Activated CD8-positive, alpha-beta T cell treated with anti-CD3 and anti-CD28 coated beads, Interleukin-2, amount 10 ng/mL, durations not matched to agents 7 days and 5 days (primary cell): ENCODE results near the gene MICU1. TPM values are rescaled to one million over a fixed set of nuclear protein-coding genes. Genes with fewer than 3 reads are reported as not detected.
A peak's percentile ranks its signal among the peaks of the same experiment; 100 is the strongest.
"Not testable (repeated sequence)": the region's sequence is repeated elsewhere in the genome, so short reads cannot be mapped to it uniquely, and the experiment has no call there.

Source experiments
- ATAC-seq: fragments of 150-1000 bp; cut with Tn5 transposase; one replicate; pipeline ENCODE4 v1.10.0; 2021; ENCODE audit warnings: moderate library complexity
- CTCF ChIA-PET: fragments of 350-600 bp; sonication (Branson Sonifier 250); formaldehyde crosslinking; loops from one replicate; lab custom pipeline; 2021; ENCODE audit warnings: antibody characterized with exemption; lab: Charles Lee
- POLR2A ChIA-PET: fragments of 350-600 bp; sonication (Branson Sonifier 250); formaldehyde crosslinking; loops from one replicate; lab custom pipeline; 2021; ENCODE audit warnings: antibody characterized with exemption; lab: Charles Lee
- DNase-seq: peaks from one replicate; pipeline ENCODE4 v3.0.0-alpha.2; 2020
- H3K27ac Mint-ChIP-seq: one replicate; pipeline ENCODE4 v1.8.0; 2021; ENCODE audit warnings: mild to moderate bottlenecking, mixed read lengths
- H3K27me3 Mint-ChIP-seq: one replicate; pipeline ENCODE4 v1.8.0; 2021; ENCODE audit warnings: low read depth, mixed read lengths
- H3K36me3 Mint-ChIP-seq: one replicate; pipeline ENCODE4 v1.8.0; 2021; ENCODE audit warnings: low read depth, mixed read lengths
- H3K4me1 Mint-ChIP-seq: one replicate; pipeline ENCODE4 v1.8.0; 2021; ENCODE audit warnings: low read depth, mixed read lengths
- H3K4me3 Mint-ChIP-seq: one replicate; pipeline ENCODE4 v1.8.0; 2021; ENCODE audit warnings: mild to moderate bottlenecking, mixed read lengths
- H3K9me3 Mint-ChIP-seq: one replicate; pipeline ENCODE4 v1.8.0; 2022; ENCODE audit warnings: mixed read lengths; ENCODE audit not compliant: insufficient read depth
- total RNA-seq, 2 experiments: library from RNA; stranded (reverse); gene quantifications; one replicate each; pipeline ENCODE4 v1.2.3, GENCODE V29; 2021

The MICU1 gene
- total RNA-seq, 2 experiments from 2014 or later = 23.4 to 26.9 TPM

DNA sequence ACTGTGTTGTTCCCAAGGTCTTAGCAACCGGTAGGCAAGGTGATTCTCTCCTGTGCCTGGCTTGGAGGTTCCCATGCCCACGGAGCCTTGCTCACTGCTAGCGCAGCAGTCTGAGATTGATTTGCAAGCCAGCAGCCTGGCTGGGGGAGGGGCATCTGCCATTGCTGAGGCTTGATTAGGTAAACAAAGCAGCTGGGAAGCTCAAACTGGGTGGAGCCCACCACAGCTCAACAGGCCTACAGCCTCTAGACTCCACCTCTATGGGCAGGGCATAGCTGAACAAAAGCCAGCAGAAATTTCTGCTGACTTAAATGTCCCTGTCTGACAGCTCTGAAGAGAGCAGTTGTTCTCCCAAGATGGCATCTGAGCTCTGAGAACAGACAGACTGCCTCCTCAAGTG, 230.3 kb downstream of the MICU1 start:
- DNase-seq, POLR2A ChIA-PET, H3K4me1 Mint-ChIP-seq: not testable (repeated sequence)

DNA sequence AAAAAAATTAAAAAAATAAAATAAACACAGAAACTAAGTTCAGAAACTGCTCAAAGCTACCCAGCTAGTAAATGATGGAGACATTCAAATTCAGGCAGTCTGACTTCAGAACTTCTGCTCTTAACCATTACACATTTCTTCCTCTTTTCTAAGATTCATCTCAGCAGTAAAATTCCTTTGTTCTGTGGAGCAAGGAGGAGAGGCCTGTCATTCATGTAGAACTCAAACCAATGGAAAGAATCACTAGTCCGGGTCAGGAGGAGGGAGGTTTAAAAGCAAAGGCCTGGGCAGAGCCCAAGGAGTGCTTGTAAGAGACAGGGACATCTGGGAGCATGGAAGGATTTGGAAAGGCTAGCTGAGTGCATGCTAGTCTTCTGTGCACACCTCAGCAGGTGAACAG, 233.3 kb downstream of the MICU1 start:
- no peaks in the 10 kb centered on the region for H3K9me3 Mint-ChIP-seq
- POLR2A ChIA-PET = no interaction called here

More for the DNA sequence above, 230.3 kb downstream of the MICU1 start:
- not testable (repeated sequence) for H3K36me3 Mint-ChIP-seq, H3K27me3 Mint-ChIP-seq, H3K27ac Mint-ChIP-seq, H3K9me3 Mint-ChIP-seq, H3K4me3 Mint-ChIP-seq, ATAC-seq
- CTCF ChIA-PET = interaction anchor here (1.1 kb wide), 1 partner anchor 619 kb away, joined by 3 read pairs; no protein-coding TSS in a partner anchor

DNA sequence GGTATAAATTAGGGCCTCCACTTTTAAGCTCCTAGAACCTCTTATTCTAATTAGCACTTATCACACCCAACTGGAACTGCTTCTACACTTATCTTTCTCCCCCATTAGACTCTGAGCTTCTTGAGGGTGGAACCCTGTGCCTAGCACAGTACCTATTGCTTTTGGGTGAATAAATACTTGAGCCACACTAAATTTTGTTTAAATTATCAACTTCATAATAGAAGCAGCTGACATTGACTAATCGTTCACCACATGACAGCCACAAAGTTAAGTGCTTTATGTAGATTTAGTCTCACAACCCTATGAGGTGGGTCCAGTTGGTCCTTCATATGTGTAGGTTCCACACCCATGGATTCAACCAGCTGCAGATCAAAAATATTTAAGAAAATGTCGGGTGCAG, 235.1 kb downstream of the MICU1 start:
- ChIA-PET CTCF (no interaction called here), POLR2A (no interaction called here)
- no peak overlapping the region for H3K27ac Mint-ChIP-seq
- no peak overlapping the region for H3K4me3 Mint-ChIP-seq
- ATAC-seq = no peak
- no peak for DNase-seq
- peaks cover 4% of the 10 kb centered on the region for H3K4me1 Mint-ChIP-seq
- H3K27me3 Mint-ChIP-seq = no peaks in the 10 kb centered on the region
- no peaks in the 10 kb centered on the region for H3K9me3 Mint-ChIP-seq
- H3K36me3 Mint-ChIP-seq = no peaks in the 10 kb centered on the region

More for the DNA sequence above, 233.3 kb downstream of the MICU1 start:
- no peak overlapping the region for H3K27ac Mint-ChIP-seq
- no peaks in the 10 kb centered on the region for H3K27me3 Mint-ChIP-seq
- DNase-seq (no peak), ATAC-seq (no peak)
- no peak overlapping the region for H3K4me3 Mint-ChIP-seq
- H3K4me1 Mint-ChIP-seq = peaks cover 4% of the 10 kb centered on the region
- no peaks in the 10 kb centered on the region for H3K36me3 Mint-ChIP-seq
- CTCF ChIA-PET = no interaction called here

DNA sequence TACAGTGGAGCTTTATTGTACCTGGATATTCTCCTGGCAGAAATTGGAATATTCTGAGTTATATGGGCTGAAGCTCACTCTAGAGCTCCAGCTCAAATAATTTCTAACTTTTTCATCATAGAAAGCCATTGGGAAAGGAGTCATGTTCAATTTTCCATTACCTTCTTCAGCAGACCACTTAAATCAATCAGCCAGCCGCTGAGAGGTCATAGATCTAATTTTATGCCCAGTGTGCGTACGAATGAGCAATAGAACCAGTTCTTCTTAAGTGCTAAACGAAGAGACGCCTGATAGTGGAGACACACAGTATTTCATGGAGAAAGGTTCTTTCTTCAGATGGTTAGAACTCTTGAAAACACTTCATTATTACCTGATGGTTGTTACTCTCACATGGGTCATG, 236.2 kb downstream of the MICU1 start:
- ChIA-PET POLR2A (no interaction called here), CTCF (no interaction called here)
- Mint-ChIP-seq H3K36me3 (no peaks in the 10 kb centered on the region), H3K27ac (no peak overlapping the region), H3K4me1 (peaks cover 4% of the 10 kb centered on the region), H3K9me3 (no peaks in the 10 kb centered on the region), H3K27me3 (no peaks in the 10 kb centered on the region), H3K4me3 (no peak overlapping the region)
- DNase-seq (no peak), ATAC-seq (no peak)

GRCh38 chr10:72389014-72389413, 236.9 kb downstream of the MICU1 start:
- Mint-ChIP-seq H3K4me3 (no peak overlapping the region), H3K27ac (no peak overlapping the region), H3K9me3 (no peaks in the 10 kb centered on the region), H3K36me3 (no peaks in the 10 kb centered on the region), H3K27me3 (no peaks in the 10 kb centered on the region), H3K4me1 (peaks cover 4% of the 10 kb centered on the region)
- ATAC-seq (no peak), DNase-seq (no peak)
- ChIA-PET CTCF (interaction anchor here (1.2 to 1.3 kb wide), 2 partner anchors 24 to 25 kb away, joined by 3 read pairs; no protein-coding TSS in a partner anchor), POLR2A (no interaction called here)

GRCh38 chr10:72388062-72388461, 237.8 kb downstream of the MICU1 start:
- Mint-ChIP-seq H3K27me3 (no peaks in the 10 kb centered on the region), H3K36me3 (no peaks in the 10 kb centered on the region), H3K4me3 (no peak overlapping the region), H3K4me1 (peaks cover 4% of the 10 kb centered on the region), H3K9me3 (no peaks in the 10 kb centered on the region), H3K27ac (no peak overlapping the region)
- ChIA-PET POLR2A (no interaction called here), CTCF (interaction anchor here (1.2 to 1.3 kb wide), 2 partner anchors 23 to 24 kb away, joined by 3 read pairs; no protein-coding TSS in a partner anchor)
- no peak for DNase-seq
- no peak for ATAC-seq

- ATAC-seq (no peak), DNase-seq (no peak)
- H3K9me3 Mint-ChIP-seq = no peaks in the 10 kb centered on the region
- no peaks in the 10 kb centered on the region for H3K27me3 Mint-ChIP-seq
- no peak overlapping the region for H3K27ac Mint-ChIP-seq
- ChIA-PET POLR2A (no interaction called here), CTCF (no interaction called here)
- H3K4me3 Mint-ChIP-seq = no peak overlapping the region
- H3K36me3 Mint-ChIP-seq = no peaks in the 10 kb centered on the region
- H3K4me1 Mint-ChIP-seq = peaks cover 4% of the 10 kb centered on the region
Measured at GRCh38 chr10:72386916-72387586, 238.8 kb downstream of the MICU1 start.

GRCh38 chr10:72385724-72386123, 240.2 kb downstream of the MICU1 start:
- no peak overlapping the region for H3K4me3 Mint-ChIP-seq
- peaks cover 4% of the 10 kb centered on the region for H3K4me1 Mint-ChIP-seq
- ATAC-seq (no peak), DNase-seq (no peak)
- ChIA-PET CTCF (interaction anchor here (0.7 to 1.6 kb wide), 2 partner anchors 449 to 786 kb away, joined by 4 to 5 read pairs; no protein-coding TSS in a partner anchor), POLR2A (no interaction called here)
- H3K27ac Mint-ChIP-seq = no peak overlapping the region
- H3K36me3 Mint-ChIP-seq = no peaks in the 10 kb centered on the region
- no peaks in the 10 kb centered on the region for H3K9me3 Mint-ChIP-seq
- no peaks in the 10 kb centered on the region for H3K27me3 Mint-ChIP-seq

GRCh38 chr10:72384982-72385381, 240.9 kb downstream of the MICU1 start:
- H3K27ac Mint-ChIP-seq, ATAC-seq, H3K9me3 Mint-ChIP-seq, H3K4me3 Mint-ChIP-seq, H3K4me1 Mint-ChIP-seq, DNase-seq, H3K36me3 Mint-ChIP-seq, POLR2A ChIA-PET, H3K27me3 Mint-ChIP-seq: not testable (repeated sequence)
- CTCF ChIA-PET = interaction anchor here (1.6 kb wide), 1 partner anchor 449 kb away, joined by 5 read pairs; no protein-coding TSS in a partner anchor

- POLR2A ChIA-PET = no interaction called here
- H3K9me3 Mint-ChIP-seq = no peaks in the 10 kb centered on the region
- H3K27ac Mint-ChIP-seq = no peak overlapping the region
- CTCF ChIA-PET = interaction anchor here (0.9 kb wide), 1 partner anchor 15 kb away, joined by 4 read pairs; no protein-coding TSS in a partner anchor
- no peak for DNase-seq
- no peaks in the 10 kb centered on the region for H3K36me3 Mint-ChIP-seq
- no peak for ATAC-seq
- no peak overlapping the region for H3K4me3 Mint-ChIP-seq
- H3K27me3 Mint-ChIP-seq = no peaks in the 10 kb centered on the region
- H3K4me1 Mint-ChIP-seq = peaks cover 14% of the 10 kb centered on the region
Measured at GRCh38 chr10:72379776-72380175, 246.1 kb downstream of the MICU1 start.

GRCh38 chr10:72379062-72379461, 246.8 kb downstream of the MICU1 start:
- POLR2A ChIA-PET = no interaction called here
- no peaks in the 10 kb centered on the region for H3K36me3 Mint-ChIP-seq
- no peaks in the 10 kb centered on the region for H3K9me3 Mint-ChIP-seq
- H3K4me1 Mint-ChIP-seq = peaks cover 14% of the 10 kb centered on the region
- H3K4me3 Mint-ChIP-seq = no peak overlapping the region
- DNase-seq (no peak), ATAC-seq (peak; percentile 57)
- CTCF ChIA-PET = interaction anchor here (0.9 kb wide), 1 partner anchor 15 kb away, joined by 4 read pairs; no protein-coding TSS in a partner anchor
- H3K27ac Mint-ChIP-seq = no peak overlapping the region
- no peaks in the 10 kb centered on the region for H3K27me3 Mint-ChIP-seq

DNA sequence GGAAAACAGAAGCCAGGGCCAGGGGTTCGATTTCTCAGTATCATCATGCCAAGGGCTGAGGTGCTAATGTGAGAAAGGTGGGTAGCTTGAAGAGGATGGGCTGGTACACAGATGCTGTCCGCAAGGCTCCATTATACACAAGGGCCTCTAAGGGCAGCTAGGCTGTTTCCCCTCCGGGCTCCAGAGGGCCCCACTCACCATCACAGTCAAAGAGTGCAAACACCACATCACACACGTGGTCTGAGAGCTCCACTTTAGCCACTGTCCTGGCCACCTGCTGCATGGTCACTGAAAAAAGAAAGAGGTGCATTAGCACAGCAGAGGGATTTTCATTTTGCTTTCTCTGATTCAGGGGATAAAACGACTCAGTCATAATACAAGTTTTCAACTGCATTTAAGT, 250.3 kb downstream of the MICU1 start:
- Mint-ChIP-seq H3K9me3 (no peaks in the 10 kb centered on the region), H3K27ac (no peak overlapping the region), H3K4me1 (peaks cover 16% of the 10 kb centered on the region), H3K27me3 (no peaks in the 10 kb centered on the region), H3K4me3 (no peak overlapping the region), H3K36me3 (no peaks in the 10 kb centered on the region)
- no peak for DNase-seq
- no peak for ATAC-seq
- ChIA-PET CTCF (interaction anchor here (1.4 kb wide), 1 partner anchor 11 kb away, joined by 4 read pairs; no protein-coding TSS in a partner anchor), POLR2A (interaction anchor here (0.5 to 0.7 kb wide), 2 partner anchors 246 to 503 kb away, joined by 3 to 4 read pairs; no protein-coding TSS in a partner anchor)
